Measurements from ENCODE around the gene NPW.

The NPW gene

DNA sequence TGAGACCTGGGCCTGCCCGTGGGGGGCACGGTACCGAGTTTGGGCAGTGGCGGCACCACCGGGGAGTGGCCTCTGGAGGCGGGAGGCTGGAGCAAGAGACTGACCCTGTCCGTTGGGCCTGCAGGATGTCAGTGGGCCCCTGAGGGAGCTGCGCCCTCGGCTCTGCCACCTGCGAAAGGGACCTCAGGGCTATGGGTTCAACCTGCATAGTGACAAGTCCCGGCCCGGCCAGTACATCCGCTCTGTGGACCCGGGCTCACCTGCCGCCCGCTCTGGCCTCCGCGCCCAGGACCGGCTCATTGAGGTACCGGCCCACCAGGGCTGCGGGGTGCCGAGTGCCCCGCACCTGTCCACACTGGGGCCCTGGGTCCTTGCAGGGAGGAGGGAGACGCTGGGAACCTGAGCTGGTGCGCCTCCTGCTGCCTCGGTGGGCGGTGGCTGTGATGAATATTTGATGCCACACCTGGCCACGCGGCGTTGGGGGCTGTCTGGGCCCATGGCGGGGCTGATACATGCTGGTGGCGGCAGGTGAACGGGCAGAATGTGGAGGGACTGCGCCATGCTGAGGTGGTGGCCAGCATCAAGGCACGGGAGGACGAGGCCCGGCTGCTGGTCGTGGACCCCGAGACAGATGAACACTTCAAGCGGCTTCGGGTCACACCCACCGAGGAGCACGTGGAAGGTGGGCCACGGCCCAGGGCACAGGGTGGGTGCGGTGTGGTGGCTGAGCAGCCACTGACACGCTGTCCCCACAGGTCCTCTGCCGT is 16.8 kb downstream of the NPW start:
- no peak for DNase-seq (ENCODE audit: low read depth)

DNA sequence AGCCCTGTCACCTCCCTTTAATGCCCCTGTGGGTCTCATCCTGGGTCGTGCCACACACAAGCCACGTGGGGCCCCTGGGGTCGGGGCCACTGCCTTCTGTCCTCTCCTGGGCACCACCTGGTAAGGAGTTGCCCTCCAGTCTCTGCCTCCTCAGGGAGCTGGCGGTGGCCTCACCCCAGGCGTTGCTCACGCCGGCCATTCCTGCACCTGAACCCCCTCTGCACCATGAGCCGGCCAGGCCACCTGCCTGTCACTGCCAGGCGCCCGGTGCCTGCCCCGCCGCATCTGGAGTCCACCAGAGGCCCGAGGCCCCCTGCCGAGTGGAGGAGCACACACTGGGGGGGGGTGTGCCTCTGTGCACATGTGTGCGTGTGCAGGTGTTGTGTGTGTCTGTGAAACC is 17.5 kb downstream of the NPW start:
- DNase-seq (ENCODE audit: low read depth): no peak

DNA sequence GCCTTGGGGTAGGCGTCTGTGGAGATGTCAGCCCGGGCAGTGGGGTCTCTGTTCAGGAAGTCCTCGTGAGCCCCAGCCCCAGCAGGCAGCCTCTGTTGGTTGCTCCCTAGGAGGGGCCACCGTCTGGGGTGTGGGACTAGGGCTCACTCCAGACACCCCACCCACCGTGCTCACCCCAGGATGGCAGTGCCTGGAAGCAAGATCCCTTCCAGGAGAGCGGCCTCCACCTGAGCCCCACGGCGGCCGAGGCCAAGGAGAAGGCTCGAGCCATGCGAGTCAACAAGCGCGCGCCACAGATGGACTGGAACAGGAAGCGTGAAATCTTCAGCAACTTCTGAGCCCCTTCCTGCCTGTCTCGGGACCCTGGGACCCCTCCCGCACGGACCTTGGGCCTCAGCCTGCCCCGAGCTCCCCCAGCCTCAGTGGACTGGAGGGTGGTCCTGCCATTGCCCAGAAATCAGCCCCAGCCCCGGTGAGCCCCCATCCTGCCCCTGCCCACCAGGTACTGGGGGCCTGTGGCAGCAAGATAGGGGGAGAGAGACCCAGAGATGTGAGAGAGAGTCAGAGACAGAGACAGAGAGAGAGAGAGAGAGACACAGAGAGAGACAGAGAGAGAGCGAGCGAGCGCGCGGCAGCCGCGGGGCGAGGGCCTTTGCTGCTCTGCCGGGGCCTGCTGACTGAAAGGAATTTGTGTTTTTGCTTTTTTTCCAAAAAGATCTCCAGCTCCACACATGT is 18.2 kb downstream of the NPW start:
- no peak for DNase-seq (ENCODE audit: low read depth)

DNA sequence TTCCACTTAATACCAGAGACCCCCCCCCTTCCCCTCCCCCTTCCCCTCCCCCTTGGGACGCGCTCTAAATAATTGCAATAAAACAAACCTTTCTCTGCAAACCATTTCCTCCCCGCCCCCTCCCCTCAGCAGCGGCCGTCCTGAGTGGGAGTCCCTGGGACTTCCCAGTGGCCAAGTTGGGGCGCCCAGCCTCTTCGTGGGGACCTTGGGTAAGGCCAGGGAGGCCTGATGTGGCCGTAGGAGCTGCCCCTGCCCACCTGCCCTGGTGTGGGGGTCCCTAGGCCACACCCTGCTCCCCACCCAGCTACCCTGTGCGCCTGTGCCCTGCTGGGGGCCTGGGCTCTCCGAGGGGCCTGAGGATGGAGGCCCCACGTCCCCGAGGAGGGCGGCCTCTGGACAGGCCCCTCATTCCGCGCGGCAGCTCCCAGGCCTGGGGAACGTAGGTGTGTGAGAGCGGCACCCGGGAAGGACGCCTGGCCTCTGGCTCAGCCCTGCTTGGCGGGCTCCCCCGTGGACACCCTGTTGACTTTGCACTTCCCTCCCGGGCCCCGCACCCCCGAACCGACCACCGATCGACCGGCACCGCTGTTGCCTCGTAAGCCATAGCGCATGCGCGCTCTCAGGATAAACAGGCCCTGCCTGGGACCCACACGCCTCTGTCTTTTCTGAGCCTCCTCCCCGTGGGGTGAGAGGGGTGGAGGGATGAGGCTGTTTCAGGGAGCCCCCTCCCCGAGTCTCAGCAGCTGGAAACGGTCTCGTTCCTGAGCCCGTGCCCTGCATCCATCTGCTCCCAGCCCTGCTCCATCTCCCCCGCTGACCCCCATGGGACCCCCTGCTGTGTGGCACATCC is 19.0 kb downstream of the NPW start:
- no peak for DNase-seq (ENCODE audit: low read depth)

DNA sequence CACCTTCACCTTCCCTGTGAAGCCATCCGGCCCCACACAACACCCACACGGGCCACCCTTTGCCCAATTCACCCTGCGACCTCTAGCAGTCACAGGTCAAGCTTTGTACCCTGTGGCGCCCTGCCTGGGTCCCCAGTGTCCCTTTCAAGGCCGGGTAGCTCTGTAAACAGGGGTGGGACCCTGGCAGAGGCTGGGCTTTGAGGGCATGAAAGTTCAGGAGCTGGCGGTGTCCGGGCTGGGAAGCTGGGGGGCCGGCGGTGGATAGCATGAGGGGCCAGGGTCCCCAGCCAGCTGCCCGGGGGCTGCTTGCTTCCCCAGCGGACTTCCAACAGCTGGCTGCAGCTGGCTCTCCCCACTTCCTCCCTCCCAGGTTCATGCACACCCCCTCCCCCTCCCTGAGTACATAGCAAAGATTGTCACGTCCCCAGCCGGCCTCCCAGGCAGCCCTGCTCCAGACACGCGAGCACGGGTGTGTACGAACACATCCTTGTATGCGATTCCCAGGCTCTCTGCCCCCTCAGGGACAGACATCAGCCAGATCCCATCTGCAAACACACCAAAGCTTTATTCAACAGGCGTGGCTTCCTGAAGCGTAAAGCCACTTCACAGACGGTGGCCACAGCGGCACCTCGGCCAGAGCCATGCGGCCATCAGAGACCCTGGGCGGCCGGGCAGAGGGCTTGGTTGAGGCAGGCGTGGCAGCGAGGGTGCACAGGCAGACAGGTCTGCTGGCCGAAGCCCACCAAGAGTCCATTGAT is 19.9 kb downstream of the NPW start:
- no peak for DNase-seq (ENCODE audit: low read depth)

DNA sequence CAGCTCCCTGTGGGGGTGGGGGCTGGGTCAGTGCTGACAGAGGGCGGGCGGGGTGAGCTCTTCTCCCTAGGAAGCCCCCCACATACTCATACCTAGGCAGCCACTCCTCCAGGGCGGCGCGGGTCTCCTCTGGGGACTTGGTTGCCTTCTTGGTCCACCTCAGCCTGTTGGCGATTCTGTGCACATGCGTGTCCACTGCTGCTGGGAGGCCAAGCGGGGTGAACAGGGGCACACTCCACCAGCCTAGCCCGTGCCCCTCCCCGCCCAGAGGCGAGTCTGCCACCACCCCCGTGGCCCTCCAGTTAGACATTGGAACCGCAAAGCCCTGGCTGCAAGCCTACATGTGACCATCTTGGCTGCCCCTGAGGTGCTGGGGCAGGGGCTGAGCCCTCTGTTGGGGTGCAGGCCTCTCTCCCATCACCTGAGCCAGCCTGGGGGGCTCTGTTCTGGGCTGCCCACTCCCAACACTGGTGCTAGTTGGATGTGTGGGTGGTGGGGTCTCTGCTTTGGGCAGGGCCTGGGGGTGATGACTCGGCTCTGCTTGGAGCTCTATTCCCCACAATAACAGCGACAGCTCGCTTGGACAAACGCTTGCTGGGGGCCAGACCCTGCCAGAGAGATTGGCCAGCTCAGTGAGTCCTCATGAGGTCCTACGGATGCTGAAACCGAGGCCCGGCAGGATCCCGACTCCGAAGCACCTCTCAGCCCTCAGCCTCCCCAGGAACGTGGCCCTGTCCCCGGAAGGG is 20.6 kb downstream of the NPW start:
- no peak for DNase-seq (ENCODE audit: low read depth)

DNA sequence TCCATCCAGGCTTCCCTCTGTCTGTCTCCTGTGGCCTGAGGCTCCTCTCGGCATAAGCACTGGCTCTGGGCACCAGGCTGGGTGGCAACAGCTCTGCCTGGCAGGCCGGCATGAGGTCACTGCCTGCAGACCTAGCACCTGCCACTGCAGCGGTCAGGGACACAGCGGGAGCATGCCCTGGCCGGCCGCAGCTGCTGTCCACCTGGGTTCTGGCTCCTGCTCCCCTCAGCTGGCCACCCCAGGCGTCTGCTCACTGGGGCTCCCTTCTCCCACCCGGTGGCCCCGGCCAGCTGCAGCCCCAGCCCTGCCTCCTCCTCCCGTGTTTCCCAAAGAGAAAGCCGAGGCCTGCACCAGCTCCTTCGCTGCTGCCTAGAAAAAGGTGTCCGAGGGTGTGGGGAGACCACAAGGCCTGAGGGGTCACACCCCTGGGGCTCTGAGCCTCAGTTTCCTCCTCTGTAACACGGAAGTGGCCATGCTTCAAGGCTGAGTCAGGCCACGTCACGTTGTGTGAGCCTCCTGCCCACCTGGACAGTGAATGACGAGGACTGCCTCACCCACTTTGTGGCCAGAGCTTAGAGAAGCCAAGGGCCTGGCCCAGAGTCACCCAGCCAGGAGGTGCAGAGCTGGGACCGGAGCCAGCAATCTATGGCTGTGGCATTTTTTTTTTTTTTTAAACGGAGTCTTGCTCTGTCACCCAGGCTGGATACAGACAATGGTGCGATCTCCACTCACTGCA is 21.4 kb downstream of the NPW start:
- no peak for DNase-seq (ENCODE audit: low read depth)

DNA sequence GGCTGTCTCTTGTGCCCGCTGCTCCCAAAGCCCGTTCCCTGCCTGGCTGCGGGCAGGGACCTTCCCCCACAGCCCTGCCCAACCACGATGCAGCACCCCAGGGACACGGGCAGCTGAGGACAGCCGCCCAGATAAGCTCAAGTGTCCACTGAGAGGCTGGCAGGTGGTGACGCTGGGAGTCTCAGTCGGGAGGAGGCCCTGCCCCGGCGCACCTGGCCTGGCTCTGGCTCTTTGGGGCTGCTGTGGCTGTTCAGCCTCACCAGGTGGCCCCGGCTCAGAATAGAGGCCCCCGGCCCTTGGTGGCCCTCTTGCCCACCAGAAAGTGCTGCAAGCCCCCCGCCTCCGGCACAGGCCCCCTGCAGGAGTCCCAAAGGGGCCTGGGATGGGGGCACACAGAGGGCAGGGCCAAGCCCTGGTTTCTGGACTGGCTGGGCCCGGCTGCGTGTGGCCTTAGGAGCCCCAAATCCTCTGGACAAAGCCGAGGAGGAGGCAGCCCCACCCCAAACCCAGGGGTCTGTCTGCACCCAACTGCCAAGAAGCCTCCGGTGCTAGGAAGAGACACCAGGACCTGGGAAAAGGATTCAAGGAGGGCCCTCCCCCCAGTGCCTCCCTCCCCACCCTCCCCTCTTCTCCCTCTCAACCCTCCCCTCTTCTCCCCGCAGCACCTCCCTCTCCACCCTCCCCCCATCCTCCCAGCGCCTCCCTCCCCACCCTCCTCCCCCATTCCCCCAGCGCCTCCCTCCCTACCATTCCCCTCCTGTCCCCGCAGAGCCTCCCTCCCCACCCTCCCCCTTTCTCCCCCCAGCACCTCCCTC is 22.8 kb downstream of the NPW start:
- DNase-seq (ENCODE audit: low read depth): no peak

DNA sequence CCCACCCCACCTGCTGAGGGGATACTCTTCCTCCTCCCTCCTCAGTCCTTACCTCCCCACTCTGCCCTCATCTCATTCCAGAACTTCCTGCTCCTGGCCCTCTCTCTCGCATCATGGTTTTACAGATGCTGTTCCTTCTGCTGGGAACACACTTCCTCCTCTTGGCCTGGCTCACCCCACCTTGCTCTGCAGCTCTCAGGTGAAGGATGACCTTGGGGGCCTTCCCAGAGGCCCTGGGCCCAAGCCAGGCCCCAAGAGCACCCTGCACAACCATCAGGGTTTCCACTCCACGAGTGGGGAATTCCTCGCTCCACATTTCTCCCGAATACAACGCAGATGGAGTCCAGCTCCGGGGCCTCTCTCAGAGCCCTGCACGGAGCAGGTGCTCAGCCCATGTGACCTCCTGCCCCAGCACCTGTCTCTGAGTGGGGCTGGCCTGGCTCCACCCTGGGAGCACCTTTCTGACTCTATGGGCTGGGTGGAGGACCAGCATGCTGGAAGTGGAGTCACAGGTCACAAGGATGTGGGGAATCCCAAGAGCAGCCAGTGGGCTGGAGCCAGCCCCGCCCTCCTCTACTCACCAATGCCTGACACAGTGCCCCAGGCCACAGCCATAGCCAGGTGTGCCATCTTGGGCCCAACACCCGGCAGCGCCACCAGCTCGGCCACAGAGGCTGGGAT is 23.5 kb downstream of the NPW start:
- DNase-seq (ENCODE audit: low read depth): no peak

DNA sequence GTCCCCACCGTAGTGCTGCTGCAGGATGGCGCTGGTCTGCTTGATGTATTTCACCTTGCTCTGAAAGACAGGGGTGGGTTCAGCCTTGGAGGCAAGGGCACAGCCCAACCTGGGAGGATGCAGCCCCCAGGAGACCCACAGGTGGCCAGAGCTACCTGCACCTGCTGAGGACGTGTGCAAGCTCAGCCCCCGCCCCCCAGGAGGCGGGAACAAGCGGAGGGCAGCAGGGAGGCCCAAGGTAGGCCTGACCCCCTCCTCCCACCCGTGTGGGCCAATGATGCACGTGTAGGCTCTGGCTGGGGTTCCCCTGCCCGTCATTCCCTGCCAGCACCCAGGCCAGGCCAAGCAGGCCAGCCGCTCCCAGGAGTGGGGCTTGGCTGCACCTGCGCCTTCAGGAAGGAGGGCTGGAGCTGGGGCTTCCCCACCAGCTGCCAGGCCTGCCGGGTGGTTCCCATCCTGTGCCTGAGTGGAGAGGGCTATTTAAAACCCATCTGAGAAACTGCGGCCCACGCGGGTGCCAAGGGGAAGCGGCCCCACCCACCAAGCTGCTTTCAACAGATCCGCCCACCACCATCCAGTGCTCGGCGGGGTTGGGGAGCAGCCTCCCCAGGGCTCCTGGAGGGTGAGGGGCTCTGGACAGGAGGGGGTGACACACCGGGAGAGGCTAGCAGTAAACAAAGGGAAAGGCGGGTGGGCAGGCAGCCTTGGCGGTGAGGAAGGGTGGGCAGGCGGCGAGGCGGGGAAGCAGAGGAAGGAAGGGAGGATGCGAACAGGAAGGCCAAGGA is 24.3 kb downstream of the NPW start:
- DNase-seq (ENCODE audit: low read depth): no peak

DNA sequence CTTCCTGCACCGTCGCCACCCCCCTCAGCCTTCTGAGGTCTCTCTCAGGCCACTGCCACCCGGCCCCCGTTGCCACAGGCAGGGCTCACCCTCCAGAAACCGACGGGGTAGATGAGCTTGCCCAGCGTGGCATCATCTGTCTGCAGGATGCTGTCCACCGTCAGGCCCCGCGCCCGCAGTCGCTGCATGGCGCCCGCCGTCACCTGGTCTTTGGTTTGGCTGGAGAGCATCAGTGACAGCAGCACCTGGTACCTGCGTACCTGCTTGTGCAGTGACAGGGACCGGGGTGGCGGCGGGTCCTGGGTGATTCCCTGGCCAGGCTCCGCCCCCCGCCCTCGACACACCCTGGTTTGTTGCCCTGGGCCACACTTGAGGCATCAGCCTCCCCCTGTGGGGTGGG is 25.0 kb downstream of the NPW start:
- DNase-seq (ENCODE audit: low read depth): no peak

DNA sequence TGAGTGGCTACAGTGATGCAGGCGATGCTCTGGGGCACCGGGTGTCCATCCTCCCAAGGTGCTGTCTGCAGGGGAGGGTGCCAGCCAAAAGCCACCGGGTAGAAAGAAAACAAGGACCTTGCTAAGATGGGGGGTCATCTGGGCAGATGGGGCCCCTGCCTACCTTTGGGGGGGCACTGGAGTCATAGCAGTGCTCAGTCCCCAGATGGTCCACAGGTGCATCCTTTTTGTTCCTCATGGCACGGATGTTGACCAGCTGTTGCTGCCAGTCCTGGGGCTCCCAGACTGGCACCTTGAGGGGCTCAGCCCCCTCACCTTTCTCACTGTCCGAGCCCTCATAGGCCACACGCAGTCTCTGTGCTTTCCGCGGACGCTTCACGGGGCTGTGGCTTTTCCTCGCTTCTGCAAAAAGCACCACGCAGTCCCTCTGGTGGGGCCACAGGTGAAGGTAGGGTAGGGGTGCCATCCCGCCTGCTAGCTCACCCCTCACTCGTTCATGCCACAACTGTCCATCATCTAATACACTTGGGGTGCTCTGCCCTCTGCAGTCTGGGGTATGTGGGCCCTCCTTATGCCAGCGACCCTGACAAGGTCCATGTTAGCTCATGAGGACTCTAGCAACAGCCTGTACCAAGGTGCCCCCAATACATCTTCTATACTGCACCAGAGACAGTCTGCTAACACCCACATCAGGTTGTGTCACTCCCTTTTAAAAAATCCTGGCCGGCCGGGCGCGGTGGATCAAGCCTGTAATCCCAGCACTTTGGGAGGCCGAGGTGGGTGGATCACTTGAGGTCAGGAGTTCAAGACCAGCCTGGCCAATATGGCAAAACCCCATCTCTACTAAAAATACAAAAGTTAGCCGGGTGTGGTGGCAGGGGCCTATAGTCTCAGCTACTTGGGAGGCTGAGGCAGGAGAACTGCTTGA is 26.6 kb downstream of the NPW start:
- no peak for DNase-seq (ENCODE audit: low read depth)

DNA sequence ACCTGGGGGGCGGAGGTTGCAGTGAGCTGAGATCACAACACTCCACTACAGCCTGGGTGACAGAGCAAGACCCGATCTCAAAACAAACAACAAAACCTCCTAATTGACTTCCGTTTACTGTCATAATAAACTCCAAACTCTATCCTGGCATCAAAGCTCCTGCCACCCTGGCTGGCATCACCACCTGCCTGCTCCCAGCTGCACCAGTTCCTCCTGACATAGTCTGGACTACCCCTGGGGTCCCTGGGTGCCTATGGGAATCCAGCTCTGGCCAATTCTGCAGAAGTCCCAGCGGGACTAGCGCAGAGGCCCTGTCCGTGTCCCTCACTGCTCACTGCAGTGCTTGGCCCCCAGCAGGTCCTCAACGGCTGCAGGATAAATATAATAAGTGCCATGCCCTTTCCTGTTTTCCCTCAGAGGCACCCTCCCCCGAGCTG is 27.3 kb downstream of the NPW start:
- DNase-seq (ENCODE audit: low read depth): no peak

DNA sequence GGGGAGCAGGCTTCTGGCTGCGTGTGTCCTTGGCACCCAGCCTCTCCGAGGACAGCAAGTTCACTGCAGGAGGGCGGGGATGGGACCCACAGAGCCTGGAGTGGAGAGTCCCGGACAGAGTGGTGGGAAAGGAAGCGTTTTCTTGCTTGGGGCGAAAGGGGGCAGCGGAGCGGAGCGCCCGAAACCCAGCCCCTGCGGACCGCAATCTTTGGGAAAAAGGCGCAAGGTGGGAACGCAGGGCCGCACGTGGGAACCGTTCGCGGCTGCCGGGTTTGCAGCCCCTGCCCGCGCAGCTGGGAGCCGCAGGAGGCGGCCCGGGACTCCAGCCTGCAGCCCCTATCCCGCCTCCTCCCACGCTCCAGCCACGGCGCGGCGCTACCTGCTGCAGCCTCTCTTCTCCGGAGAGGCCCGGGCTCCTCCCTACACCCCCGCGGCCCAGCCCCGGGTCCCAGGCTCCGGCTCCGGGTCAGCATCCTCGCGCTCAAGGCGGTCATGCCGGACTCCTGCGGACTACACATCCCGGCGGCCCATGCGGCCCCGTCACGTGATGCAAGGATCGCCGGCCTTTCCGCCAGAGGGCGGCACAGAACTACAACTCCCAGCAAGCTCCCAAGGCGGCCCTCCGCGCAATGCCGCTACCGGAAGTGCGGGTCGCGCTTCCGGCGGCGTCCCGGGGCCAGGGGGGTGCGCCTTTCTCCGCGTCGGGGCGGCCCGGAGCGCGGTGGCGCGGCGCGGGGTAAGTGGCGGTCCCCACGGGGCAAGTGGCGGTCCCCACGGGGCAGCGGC is 27.9 kb downstream of the NPW start, which contains the start of the genes NTHL1 and TSC2:
TSS of gene NTHL1 (minus strand) at position 505 of the 786 bp plus-strand sequence. CDS start at position 494, 11 bp downstream.
TSS of gene TSC2 (plus strand) at position 656 of the 786 bp plus-strand sequence. CDS start 631 bp downstream, outside the sequence.
- DNase-seq (ENCODE audit: low read depth): peak; percentile 88

DNA sequence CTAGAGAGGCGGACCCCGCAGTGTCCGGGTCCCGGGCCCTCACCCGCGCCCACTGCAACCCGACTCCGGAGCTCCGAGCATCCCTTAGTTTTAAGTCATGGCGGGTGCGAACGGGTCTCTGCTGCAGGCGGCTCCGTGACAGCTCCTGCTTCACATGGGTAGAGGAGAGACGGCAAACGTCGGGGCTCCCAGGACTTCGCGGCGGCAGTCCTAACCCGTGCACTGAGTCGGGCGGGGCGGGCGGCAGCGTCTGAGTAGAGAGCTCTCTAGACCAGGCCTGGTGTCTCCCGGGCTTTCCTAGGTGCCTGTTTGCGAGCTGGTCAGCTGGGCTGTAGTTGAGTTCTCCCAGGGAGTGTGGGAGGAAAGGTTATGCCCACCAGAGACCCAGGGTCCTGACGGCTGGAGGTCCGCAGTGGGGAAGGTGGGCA is 28.5 kb downstream of the NPW start:
- no peak for DNase-seq (ENCODE audit: low read depth)

DNA sequence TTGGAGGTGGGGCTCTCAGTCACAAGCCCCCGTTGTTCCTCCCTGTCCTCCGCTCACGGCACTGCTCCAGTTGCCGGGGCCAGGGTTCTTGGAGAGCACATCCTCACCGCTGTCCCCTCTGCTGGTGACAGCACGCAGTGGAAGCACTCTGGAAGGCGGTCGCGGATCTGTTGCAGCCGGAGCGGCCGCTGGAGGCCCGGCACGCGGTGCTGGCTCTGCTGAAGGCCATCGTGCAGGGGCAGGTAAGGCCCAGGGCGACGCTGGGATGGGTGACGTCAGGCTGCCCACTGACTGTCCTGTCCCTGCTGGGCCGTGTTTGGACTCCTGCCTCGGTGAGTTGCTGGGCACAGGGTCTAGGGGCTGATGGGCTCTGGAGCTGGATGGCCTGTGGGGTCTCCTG is 33.6 kb downstream of the NPW start:
- no peak for DNase-seq (ENCODE audit: low read depth)
